ENCODE measurements around the gene LYZL6.
A peak's percentile ranks its signal among the peaks of the same experiment; 100 is the strongest.
"Not testable (repeated sequence)": the region's sequence is repeated elsewhere in the genome, so short reads cannot be mapped to it uniquely, and the experiment has no call there.

Gene LYZL6

GRCh38 chr17:35938492-35938891 is 5.0 kb downstream of the LYZL6 start:
- H3K27me3 ChIP-seq (ENCODE audit: control insufficient read depth, insufficient read depth, low read length); H3K4me3 ChIP-seq (ENCODE audit: low read length); H3K36me3 ChIP-seq (ENCODE audit: control insufficient read depth, insufficient read depth, low read length); H3K9me3 ChIP-seq (ENCODE audit: control insufficient read depth, low read length); H3K9ac ChIP-seq (ENCODE audit: low read length): not testable (repeated sequence)
- H3K4me1 ChIP-seq (ENCODE audit: control insufficient read depth, insufficient read depth, low read length), result peaks cover 11% of the 10 kb centered on the region

- Histone ChIP-seq H3K4me3 (ENCODE audit: low read length) (no peak overlapping the region), H3K4me1 (ENCODE audit: control insufficient read depth, insufficient read depth, low read length) (no peaks in the 10 kb centered on the region), H3K9me3 (ENCODE audit: control insufficient read depth, low read length) (no peaks in the 10 kb centered on the region), H3K27me3 (ENCODE audit: control insufficient read depth, insufficient read depth, low read length) (no peaks in the 10 kb centered on the region), H3K9ac (ENCODE audit: low read length) (no peak overlapping the region), H3K36me3 (ENCODE audit: control insufficient read depth, insufficient read depth, low read length) (no peaks in the 10 kb centered on the region)
Measured at GRCh38 chr17:35936063-35936462, 7.5 kb downstream of the LYZL6 start.

GRCh38 chr17:35934760-35935159 is 8.8 kb downstream of the LYZL6 start:
- Histone ChIP-seq H3K9ac (ENCODE audit: low read length) (no peak overlapping the region), H3K4me1 (ENCODE audit: control insufficient read depth, insufficient read depth, low read length) (peaks cover 5% of the 10 kb centered on the region), H3K4me3 (ENCODE audit: low read length) (no peak overlapping the region), H3K36me3 (ENCODE audit: control insufficient read depth, insufficient read depth, low read length) (no peaks in the 10 kb centered on the region), H3K27me3 (ENCODE audit: control insufficient read depth, insufficient read depth, low read length) (no peaks in the 10 kb centered on the region), H3K9me3 (ENCODE audit: control insufficient read depth, low read length) (no peaks in the 10 kb centered on the region)

GRCh38 chr17:35932586-35932985 is 10.9 kb downstream of the LYZL6 start:
- H3K36me3 ChIP-seq (ENCODE audit: control insufficient read depth, insufficient read depth, low read length), result no peaks in the 10 kb centered on the region
- no peak overlapping the region for H3K4me3 ChIP-seq (ENCODE audit: low read length)
- H3K9me3 ChIP-seq (ENCODE audit: control insufficient read depth, low read length), result no peaks in the 10 kb centered on the region
- peaks cover 5% of the 10 kb centered on the region for H3K4me1 ChIP-seq (ENCODE audit: control insufficient read depth, insufficient read depth, low read length)
- no peak overlapping the region for H3K9ac ChIP-seq (ENCODE audit: low read length)
- H3K27me3 ChIP-seq (ENCODE audit: control insufficient read depth, insufficient read depth, low read length), result no peaks in the 10 kb centered on the region

- Histone ChIP-seq H3K4me1 (ENCODE audit: control insufficient read depth, insufficient read depth, low read length) (peaks cover 5% of the 10 kb centered on the region), H3K9me3 (ENCODE audit: control insufficient read depth, low read length) (no peaks in the 10 kb centered on the region), H3K9ac (ENCODE audit: low read length) (no peak overlapping the region), H3K4me3 (ENCODE audit: low read length) (no peak overlapping the region), H3K27me3 (ENCODE audit: control insufficient read depth, insufficient read depth, low read length) (no peaks in the 10 kb centered on the region), H3K36me3 (ENCODE audit: control insufficient read depth, insufficient read depth, low read length) (no peaks in the 10 kb centered on the region)
Measured at GRCh38 chr17:35931794-35932425, 11.6 kb downstream of the LYZL6 start.

GRCh38 chr17:35930211-35931065 is 13.1 kb downstream of the LYZL6 start, which contains the start of gene RDM1:
Gene RDM1, minus strand, starts transcription at chr17:35930773. Its CDS starts 46 bp downstream, at chr17:35930727.
- Histone ChIP-seq H3K9ac (ENCODE audit: low read length) (peak within 1 kb of the TSS; percentile 6), H3K4me1 (ENCODE audit: control insufficient read depth, insufficient read depth, low read length) (peaks cover 5% of the 10 kb centered on the region), H3K4me3 (ENCODE audit: low read length) (no peak within 1 kb of the TSS), H3K9me3 (ENCODE audit: control insufficient read depth, low read length) (no peaks in the 10 kb centered on the region), H3K36me3 (ENCODE audit: control insufficient read depth, insufficient read depth, low read length) (no peaks in the 10 kb centered on the region), H3K27me3 (ENCODE audit: control insufficient read depth, insufficient read depth, low read length) (no peaks in the 10 kb centered on the region)

GRCh38 chr17:35927714-35928113 is 15.8 kb downstream of the LYZL6 start:
- H3K9ac ChIP-seq (ENCODE audit: low read length), result no peak overlapping the region
- H3K36me3 ChIP-seq (ENCODE audit: control insufficient read depth, insufficient read depth, low read length), result no peaks in the 10 kb centered on the region
- peaks cover 5% of the 10 kb centered on the region for H3K4me1 ChIP-seq (ENCODE audit: control insufficient read depth, insufficient read depth, low read length)
- H3K4me3 ChIP-seq (ENCODE audit: low read length), result no peak overlapping the region
- no peaks in the 10 kb centered on the region for H3K9me3 ChIP-seq (ENCODE audit: control insufficient read depth, low read length)
- no peaks in the 10 kb centered on the region for H3K27me3 ChIP-seq (ENCODE audit: control insufficient read depth, insufficient read depth, low read length)

- H3K9ac ChIP-seq (ENCODE audit: low read length), result no peak overlapping the region
- no peaks in the 10 kb centered on the region for H3K36me3 ChIP-seq (ENCODE audit: control insufficient read depth, insufficient read depth, low read length)
- no peaks in the 10 kb centered on the region for H3K4me1 ChIP-seq (ENCODE audit: control insufficient read depth, insufficient read depth, low read length)
- H3K4me3 ChIP-seq (ENCODE audit: low read length), result no peak overlapping the region
- no peaks in the 10 kb centered on the region for H3K27me3 ChIP-seq (ENCODE audit: control insufficient read depth, insufficient read depth, low read length)
- no peaks in the 10 kb centered on the region for H3K9me3 ChIP-seq (ENCODE audit: control insufficient read depth, low read length)
Measured at GRCh38 chr17:35923609-35924114, 19.9 kb downstream of the LYZL6 start.

- Histone ChIP-seq H3K27me3 (ENCODE audit: control insufficient read depth, insufficient read depth, low read length) (no peaks in the 10 kb centered on the region), H3K9me3 (ENCODE audit: control insufficient read depth, low read length) (no peaks in the 10 kb centered on the region), H3K4me3 (ENCODE audit: low read length) (no peak overlapping the region), H3K9ac (ENCODE audit: low read length) (no peak overlapping the region), H3K36me3 (ENCODE audit: control insufficient read depth, insufficient read depth, low read length) (no peaks in the 10 kb centered on the region), H3K4me1 (ENCODE audit: control insufficient read depth, insufficient read depth, low read length) (no peaks in the 10 kb centered on the region)
Measured at GRCh38 chr17:35920229-35920628, 23.3 kb downstream of the LYZL6 start.

GRCh38 chr17:35918665-35919064 is 24.8 kb downstream of the LYZL6 start:
- Histone ChIP-seq H3K4me3 (ENCODE audit: low read length) (no peak overlapping the region), H3K36me3 (ENCODE audit: control insufficient read depth, insufficient read depth, low read length) (no peaks in the 10 kb centered on the region), H3K9me3 (ENCODE audit: control insufficient read depth, low read length) (no peaks in the 10 kb centered on the region), H3K4me1 (ENCODE audit: control insufficient read depth, insufficient read depth, low read length) (no peaks in the 10 kb centered on the region), H3K27me3 (ENCODE audit: control insufficient read depth, insufficient read depth, low read length) (no peaks in the 10 kb centered on the region), H3K9ac (ENCODE audit: low read length) (no peak overlapping the region)

GRCh38 chr17:35917519-35918213 is 25.8 kb downstream of the LYZL6 start:
- H3K36me3 ChIP-seq (ENCODE audit: control insufficient read depth, insufficient read depth, low read length), result no peaks in the 10 kb centered on the region
- H3K9ac ChIP-seq (ENCODE audit: low read length), result no peak overlapping the region
- H3K27me3 ChIP-seq (ENCODE audit: control insufficient read depth, insufficient read depth, low read length), result no peaks in the 10 kb centered on the region
- no peaks in the 10 kb centered on the region for H3K9me3 ChIP-seq (ENCODE audit: control insufficient read depth, low read length)
- H3K4me3 ChIP-seq (ENCODE audit: low read length), result no peak overlapping the region
- H3K4me1 ChIP-seq (ENCODE audit: control insufficient read depth, insufficient read depth, low read length), result no peaks in the 10 kb centered on the region

Measured in mucosa of stomach (tissue), 1 donor.